SH-SY5Y (cell line): ENCODE data around the gene NCOA5.

ENCODE experiments used
- GATA2 ChIP-seq: IDR thresholded peaks from 2 replicates; pipeline ENCODE4 v1.6.1; 2011; ENCODE audit warnings: mild to moderate bottlenecking, low read depth, low read length
- GATA3 ChIP-seq: IDR thresholded peaks from 2 replicates; pipeline ENCODE4 v1.6.1; 2011; ENCODE audit warnings: low read depth, mild to moderate bottlenecking, low read length, moderate library complexity

GRCh38 chr20:46025376-46025783 is 64.4 kb downstream of the NCOA5 start:
- TF ChIP-seq GATA3 (no peak), GATA2 (no peak)
